NCI-H1105 treated with DMSO at 0.1 percent for 48 hours (cell line): ENCODE results near the gene RASAL2.
"Not testable (repeated sequence)": the region's sequence is repeated elsewhere in the genome, so short reads cannot be mapped to it uniquely, and the experiment has no call there.

Experiments
- DNase-seq: peaks from one replicate; lab custom pipeline; 2025; lab: John Stamatoyannopoulos, UW

RASAL2 gene

GRCh38 chr1:178237121-178237520 lies 143.2 kb downstream of the RASAL2 start:
- no peak for DNase-seq

GRCh38 chr1:178238722-178239510 lies 145.0 kb downstream of the RASAL2 start:
- no peak for DNase-seq

GRCh38 chr1:178241057-178241456 lies 147.2 kb downstream of the RASAL2 start:
- no peak for DNase-seq

- DNase-seq: no peak
Measured at GRCh38 chr1:178241837-178242236, 147.9 kb downstream of the RASAL2 start.

- DNase-seq: no peak
Measured at GRCh38 chr1:178243119-178243518, 149.2 kb downstream of the RASAL2 start.

- no peak for DNase-seq
Measured at GRCh38 chr1:178243890-178244289, 150.0 kb downstream of the RASAL2 start.

- not testable (repeated sequence) for DNase-seq
Measured at GRCh38 chr1:178248284-178248683, 154.4 kb downstream of the RASAL2 start.

- not testable (repeated sequence) for DNase-seq
Measured at GRCh38 chr1:178253581-178253980, 159.7 kb downstream of the RASAL2 start.

- DNase-seq: no peak
Measured at GRCh38 chr1:178254433-178254832, 160.5 kb downstream of the RASAL2 start.

- DNase-seq: no peak
Measured at GRCh38 chr1:178258536-178258935, 164.6 kb downstream of the RASAL2 start.

- DNase-seq: no peak
Measured at GRCh38 chr1:178262120-178262500, 168.2 kb downstream of the RASAL2 start.

GRCh38 chr1:178263341-178263740 lies 169.4 kb downstream of the RASAL2 start:
- DNase-seq: no peak

- no peak for DNase-seq
Measured at GRCh38 chr1:178266113-178266512, 172.2 kb downstream of the RASAL2 start.

GRCh38 chr1:178266619-178267066 lies 172.7 kb downstream of the RASAL2 start:
- no peak for DNase-seq

GRCh38 chr1:178267646-178268094 lies 173.8 kb downstream of the RASAL2 start:
- no peak for DNase-seq

- no peak for DNase-seq
Measured at GRCh38 chr1:178271471-178271870, 177.6 kb downstream of the RASAL2 start.

GRCh38 chr1:178273707-178274410 lies 180.0 kb downstream of the RASAL2 start:
- no peak for DNase-seq

GRCh38 chr1:178275049-178275448 lies 181.1 kb downstream of the RASAL2 start:
- no peak for DNase-seq

GRCh38 chr1:178275553-178275952 lies 181.6 kb downstream of the RASAL2 start:
- DNase-seq: no peak

GRCh38 chr1:178277793-178278530 lies 184.1 kb downstream of the RASAL2 start:
- DNase-seq: no peak

GRCh38 chr1:178278916-178279686 lies 185.2 kb downstream of the RASAL2 start:
- no peak for DNase-seq

GRCh38 chr1:178282949-178283367 lies 189.1 kb downstream of the RASAL2 start:
- no peak for DNase-seq
